Spleen (tissue), 7 donors: ENCODE results near the gene MR1.

Experiments
- CTCF ChIP-seq, 11 experiments: fragments of 200-600 bp in 7 of 11; fragments of 450-650 bp in 4 of 11; sonication (generic) in 4 of 11; IDR thresholded peaks in 8 of 11; conservative IDR thresholded peaks in 3 of 11; 1 replicate in 7 of 11; 2 replicates in 4 of 11; pipeline versions ENCODE4 v1.4.0 to v1.8.0; 2016 to 2021; ENCODE audit warnings: antibody characterized with exemption in 11 of 11, inconsistent platforms in 4 of 11, mild to moderate bottlenecking in 1 of 11
- POLR2AphosphoS5 ChIP-seq, 3 donors: sonication (generic); formaldehyde crosslinking; IDR thresholded peaks; one replicate each; pipeline ENCODE4 v1.5.1; 2017; ENCODE audit warnings: antibody characterized with exemption in 3 of 3
- donor health status: DM: no; HTN: no; CAD: no; lungs with moderate emphysema.
- donor health status: DM: no; HTN: no; CAD: no.
- donor health status: DM: no; HTN: no; CAD: no.

GRCh38 chr1:181100015-181100905, 66.5 kb downstream of the MR1 start:
- TF ChIP-seq CTCF (IDR thresholded peaks at IDR 0.05 in 8 of 11, conservative IDR thresholded peaks at IDR 0.05 in 3 of 11) (no peak), POLR2AphosphoS5 (IDR thresholded peaks at IDR 0.05) (no peak)
